HG02852 (cell line): ENCODE results near the gene MGAT4C.

Experiments used
- ATAC-seq: cut with Tn5 transposase; IDR thresholded peaks from one replicate; pipeline ENCODE4 v1.9.1; 2021; ENCODE audit warnings: mild to moderate bottlenecking, moderate library complexity; ENCODE audit not compliant: unreplicated experiment

The MGAT4C gene

GRCh38 chr12:85985996-85986395 is 270.2 kb downstream of the MGAT4C start:
- no peak for ATAC-seq

GRCh38 chr12:85983601-85984000 is 272.6 kb downstream of the MGAT4C start:
- no peak for ATAC-seq

GRCh38 chr12:85979641-85980040 is 276.6 kb downstream of the MGAT4C start:
- ATAC-seq, result no peak

- ATAC-seq, result no peak
Observed at GRCh38 chr12:85975716-85976115, 280.5 kb downstream of the MGAT4C start.

GRCh38 chr12:85971800-85972199 is 284.4 kb downstream of the MGAT4C start:
- no peak for ATAC-seq

GRCh38 chr12:85968606-85969005 is 287.6 kb downstream of the MGAT4C start:
- no peak for ATAC-seq

GRCh38 chr12:85963326-85963725 is 292.9 kb downstream of the MGAT4C start:
- ATAC-seq, result no peak

- no peak for ATAC-seq
Observed at GRCh38 chr12:85956081-85956480, 300.1 kb downstream of the MGAT4C start.

- ATAC-seq, result no peak
Observed at GRCh38 chr12:85955127-85955526, 301.1 kb downstream of the MGAT4C start.

GRCh38 chr12:85951823-85952222 is 304.4 kb downstream of the MGAT4C start:
- no peak for ATAC-seq

GRCh38 chr12:85949253-85949652 is 306.9 kb downstream of the MGAT4C start:
- no peak for ATAC-seq

GRCh38 chr12:85948340-85948739 is 307.9 kb downstream of the MGAT4C start:
- no peak for ATAC-seq

- ATAC-seq, result no peak
Observed at GRCh38 chr12:85947286-85947685, 308.9 kb downstream of the MGAT4C start.

GRCh38 chr12:85946375-85946774 is 309.8 kb downstream of the MGAT4C start:
- ATAC-seq, result no peak

- no peak for ATAC-seq
Observed at GRCh38 chr12:85927166-85927565, 329.0 kb downstream of the MGAT4C start.

- no peak for ATAC-seq
Observed at GRCh38 chr12:85923767-85924331, 332.3 kb downstream of the MGAT4C start.

GRCh38 chr12:85920324-85920947 is 335.8 kb downstream of the MGAT4C start:
- ATAC-seq, result no peak
